Measurements from ENCODE around the gene IL13RA2. TPM values are rescaled to one million over a fixed set of nuclear protein-coding genes. Genes with fewer than 3 reads are reported as not detected.

Gene IL13RA2
- total and polyA plus RNA-seq, 2 of the 8 experiments (the other 6 are each of a cell fraction or from before 2014, with no cell fraction given) = not detected

- Histone ChIP-seq H3K23ac (ENCODE audit: insufficient read length) (no peak overlapping the region), H3K23me2 (ENCODE audit: low read depth, low read length) (no peaks in the 10 kb centered on the region), H2BK5ac (ENCODE audit: low read depth, low read length) (no peak overlapping the region), H3K9me3 (ENCODE audit: insufficient read depth in 2 of 2, low read depth in 1 of 2, low read length in 1 of 2) (no peaks in the 10 kb centered on the region), H2BK20ac (ENCODE audit: low read length) (no peak overlapping the region), H3K79me1 (ENCODE audit: low read depth, low read length) (no peaks in the 10 kb centered on the region), H3K36me3 (ENCODE audit: control insufficient read depth in 2 of 4, insufficient read depth in 4 of 4, low read length in 3 of 4) (no peaks in the 10 kb centered on the region), H3K27ac (ENCODE audit: low read depth, low read length) (no peak overlapping the region), H2BK12ac (ENCODE audit: low read depth, low read length) (no peak overlapping the region), H4K20me1 (replicated peaks in 1 of 2; ENCODE audit: control insufficient read depth in 1 of 2, insufficient read depth in 2 of 2, low read length in 2 of 2) (no peaks in the 10 kb centered on the region), H2BK15ac (ENCODE audit: low read length) (no peak overlapping the region), H2AFZ (ENCODE audit: low read length) (no peak overlapping the region), H3K14ac (ENCODE audit: insufficient read length) (no peak overlapping the region), H3K4me2 (ENCODE audit: insufficient read depth in 1 of 2, low read depth in 2 of 2, low read length in 2 of 2) (no peak overlapping the region), H2AK5ac (ENCODE audit: low read depth, low read length) (no peak overlapping the region), H2BK120ac (replicated peaks; ENCODE audit: low read depth, low read length) (no peak overlapping the region), H3K4me3 (ENCODE audit: extremely low read depth in 1 of 4, insufficient read depth in 2 of 4, low read depth in 3 of 4, low read length in 4 of 4) (no peak overlapping the region), H3K79me2 (ENCODE audit: control insufficient read depth in 1 of 2, insufficient read depth in 2 of 2, low read length in 2 of 2) (no peaks in the 10 kb centered on the region), H3K9ac (replicated peaks in 1 of 4; ENCODE audit: extremely low read depth in 1 of 4, low read depth in 3 of 4, low read length in 3 of 4) (no peak overlapping the region), H3K56ac (replicated peaks; ENCODE audit: insufficient read length, low read depth, low read length) (no peak overlapping the region), H3K18ac (ENCODE audit: extremely low read depth, low read length) (no peak overlapping the region), H3K4me1 (replicated peaks in 1 of 4; ENCODE audit: control insufficient read depth in 3 of 4, insufficient read depth in 4 of 4, low read length in 3 of 4) (no peaks in the 10 kb centered on the region), H4K91ac (replicated peaks; ENCODE audit: insufficient read length, low read length) (no peak overlapping the region), H3K27me3 (replicated peaks in 1 of 4; ENCODE audit: control insufficient read depth in 3 of 4, extremely low read depth in 1 of 4, insufficient read depth in 3 of 4, low read length in 3 of 4) (no peaks in the 10 kb centered on the region; a peak in 2 of 7 replicates), H4K8ac (ENCODE audit: extremely low read depth, insufficient read depth, low read length) (no peak overlapping the region), H3K4ac (replicated peaks; ENCODE audit: insufficient read length, low read depth, low read length) (no peak overlapping the region), H4K5ac (ENCODE audit: insufficient read length, low read depth, low read length) (no peak overlapping the region)
- POLR2A ChIA-PET (ENCODE audit: partially characterized antibody) = no interaction called here
- TF ChIP-seq POU5F1 (IDR thresholded peaks at IDR 0.05; ENCODE audit: low read depth, low read length) = no peak
- no peak for TF ChIP-seq SAP30 (IDR thresholded peaks at IDR 0.05; ENCODE audit: insufficient read depth, insufficient replicate concordance, low read length)
- no peak for TF ChIP-seq CEBPB (IDR thresholded peaks at IDR 0.05; ENCODE audit: low read depth, low read length)
- TF ChIP-seq SIRT6 (IDR thresholded peaks at IDR 0.05; ENCODE audit: low read length) = no peak
- no peak for TF ChIP-seq TAF1 (IDR thresholded peaks at IDR 0.05; ENCODE audit: low read depth, low read length)
- no peak for TF ChIP-seq FOSL1 (IDR thresholded peaks at IDR 0.05; ENCODE audit: insufficient read depth, low read depth, low read length)
- WGBS, 2 experiments (ENCODE audit: extremely low coverage in 1 of 2, insufficient coverage in 1 of 2, insufficient read length in 1 of 2, insufficient replicate concordance in 2 of 2, low coverage in 1 of 2, low lambda C conversion rate in 2 of 2, missing lambda C conversion rate in 1 of 2) = 78% methylated on average over 4 of the region's 5 CpGs; no CpG with 5 or more reads in 1 of the 2 experiments
- CTCF ChIA-PET (ENCODE audit: partially characterized antibody) = no interaction called here
- DNase-seq (ENCODE audit: low read depth in 1 of 2, low spot score in 2 of 2) (no peak), FAIRE-seq (no peak)
Observed at GRCh38 chrX:114985967-114986592, 31.3 kb downstream of the IL13RA2 start.
